Common myeloid progenitor, CD34-positive (primary cell): ENCODE measurements around the gene RGPD8.
"Not testable (repeated sequence)": the region's sequence is repeated elsewhere in the genome, so short reads cannot be mapped to it uniquely, and the experiment has no call there.

Source experiments
- CTCF ChIA-PET: fragments of 350-600 bp; sonication (Branson Sonifier 250); formaldehyde crosslinking; loops from one replicate; lab custom pipeline; 2021; ENCODE audit warnings: antibody characterized with exemption; lab: Charles Lee
- POLR2A ChIA-PET: fragments of 350-600 bp; sonication (Branson Sonifier 250); formaldehyde crosslinking; loops from one replicate; lab custom pipeline; 2021; ENCODE audit warnings: antibody characterized with exemption; lab: Charles Lee
- DNase-seq, 3 donors: peaks; one replicate each; pipeline versions ENCODE4 v3.0.0 to v3.0.0-alpha.2; 2013
- H3K27ac ChIP-seq, 2 experiments: 1 replicate in 1 of 2; 2 replicates in 1 of 2; pipeline ENCODE4 v1.7.0; 2013; ENCODE audit warnings: inconsistent platforms in 2 of 2, low read length in 2 of 2, mild to moderate bottlenecking in 2 of 2, low read depth in 1 of 2, moderate library complexity in 1 of 2; ENCODE audit not compliant: severe bottlenecking in 2 of 2, insufficient read depth in 1 of 2, poor library complexity in 1 of 2
- H3K27me3 ChIP-seq, 5 experiments: replicated peaks in 2 of 5; 1 replicate in 3 of 5; 2 replicates in 2 of 5; pipeline versions ENCODE4 v1.6.1 to v1.7.0; 2013; ENCODE audit warnings: low read length in 4 of 5, mild to moderate bottlenecking in 2 of 5, moderate library complexity in 2 of 5, inconsistent platforms in 1 of 5; ENCODE audit not compliant: insufficient read depth in 5 of 5, control insufficient read depth in 4 of 5
- H3K36me3 ChIP-seq, 4 experiments: 1 replicate in 2 of 4; 2 replicates in 2 of 4; pipeline versions ENCODE4 v1.6.1 to v1.7.0; 2013; ENCODE audit warnings: low read length in 3 of 4, control low read depth in 1 of 4, mild to moderate bottlenecking in 1 of 4; ENCODE audit not compliant: control insufficient read depth in 4 of 4, insufficient read depth in 4 of 4
- H3K4me1 ChIP-seq, 4 experiments: 1 replicate in 3 of 4; 2 replicates in 1 of 4; pipeline versions ENCODE4 v1.6.1 to v1.7.1; 2013; ENCODE audit warnings: low read length in 3 of 4, mild to moderate bottlenecking in 3 of 4, control low read depth in 1 of 4, inconsistent platforms in 1 of 4, moderate library complexity in 1 of 4; ENCODE audit not compliant: control insufficient read depth in 4 of 4, insufficient read depth in 4 of 4; ENCODE audit errors: control extremely low read depth in 1 of 4
- H3K4me3 ChIP-seq, 7 experiments: 1 replicate in 4 of 7; 2 replicates in 3 of 7; pipeline versions ENCODE4 v1.5.1 to v1.7.0; 2013; ENCODE audit warnings: mild to moderate bottlenecking in 7 of 7, low read length in 6 of 7, moderate library complexity in 6 of 7, inconsistent platforms in 2 of 7, low read depth in 2 of 7, control low read depth in 1 of 7; ENCODE audit not compliant: insufficient read depth in 4 of 7, control insufficient read depth in 1 of 7; ENCODE audit errors: extremely low read depth in 1 of 7
- H3K9me3 ChIP-seq, 5 experiments: 1 replicate in 4 of 5; 2 replicates in 1 of 5; pipeline versions ENCODE4 v1.6.1 to v1.7.1; 2013; ENCODE audit warnings: low read length in 4 of 5, mild to moderate bottlenecking in 2 of 5, inconsistent platforms in 1 of 5, low read depth in 1 of 5, moderate library complexity in 1 of 5; ENCODE audit not compliant: control insufficient read depth in 4 of 5, insufficient read depth in 2 of 5; ENCODE audit errors: control extremely low read depth in 1 of 5
- WGBS: methylation state at CpG from one replicate; pipeline ENCODE4 v1.1.5; 2013; ENCODE audit not compliant: insufficient coverage; 5-methylcytosine and 5-hydroxymethylcytosine counted together

Gene RGPD8

GRCh38 chr2:112424553-112424952 lies 8.9 kb downstream of the RGPD8 start:
- H3K36me3 ChIP-seq, H3K27me3 ChIP-seq, CTCF ChIA-PET, DNase-seq, H3K27ac ChIP-seq, POLR2A ChIA-PET, H3K4me3 ChIP-seq, H3K4me1 ChIP-seq, H3K9me3 ChIP-seq: not testable (repeated sequence)
- WGBS: no CpG with 5 or more reads among the region's 3 CpGs

GRCh38 chr2:112416860-112417259 lies 16.6 kb downstream of the RGPD8 start:
- WGBS: no CpG with 5 or more reads among the region's 3 CpGs
- not testable (repeated sequence) for H3K36me3 ChIP-seq

GRCh38 chr2:112360055-112360454 lies 73.4 kb downstream of the RGPD8 start:
- DNase-seq, H3K4me1 ChIP-seq, H3K27ac ChIP-seq, POLR2A ChIA-PET, H3K9me3 ChIP-seq, H3K27me3 ChIP-seq, CTCF ChIA-PET, H3K4me3 ChIP-seq, H3K36me3 ChIP-seq: not testable (repeated sequence)
- 92% methylated on average over 5 of the region's 7 CpGs for WGBS

More at GRCh38 chr2:112416860-112417259, 16.6 kb downstream of the RGPD8 start:
- H3K27me3 ChIP-seq, POLR2A ChIA-PET, H3K9me3 ChIP-seq, CTCF ChIA-PET, H3K4me1 ChIP-seq, H3K27ac ChIP-seq, H3K4me3 ChIP-seq, DNase-seq: not testable (repeated sequence)

DNA sequence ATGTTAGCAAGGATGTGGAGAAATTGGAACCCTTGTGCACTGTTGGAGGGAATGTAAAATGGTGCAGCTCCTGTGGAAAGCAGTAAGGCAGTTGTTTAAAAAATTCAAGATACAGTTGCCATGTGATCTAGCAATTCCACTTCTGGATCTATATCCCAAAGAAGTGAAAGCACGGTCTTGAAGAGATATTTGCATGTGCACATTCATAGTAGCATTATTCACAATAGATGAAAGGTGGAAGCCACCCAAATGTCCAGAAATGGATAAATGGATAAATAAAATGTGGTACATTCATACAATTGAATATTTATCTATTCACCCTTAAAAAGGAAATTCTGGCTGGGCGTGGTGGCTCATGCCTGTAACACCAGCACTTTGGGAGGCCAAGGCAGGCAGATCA lies 79.1 kb downstream of the RGPD8 start:
- DNase-seq, POLR2A ChIA-PET, H3K9me3 ChIP-seq, H3K4me1 ChIP-seq, H3K4me3 ChIP-seq, H3K27me3 ChIP-seq, H3K36me3 ChIP-seq, CTCF ChIA-PET, H3K27ac ChIP-seq: not testable (repeated sequence)
- no CpG with 5 or more reads among the region's 2 CpGs for WGBS

DNA sequence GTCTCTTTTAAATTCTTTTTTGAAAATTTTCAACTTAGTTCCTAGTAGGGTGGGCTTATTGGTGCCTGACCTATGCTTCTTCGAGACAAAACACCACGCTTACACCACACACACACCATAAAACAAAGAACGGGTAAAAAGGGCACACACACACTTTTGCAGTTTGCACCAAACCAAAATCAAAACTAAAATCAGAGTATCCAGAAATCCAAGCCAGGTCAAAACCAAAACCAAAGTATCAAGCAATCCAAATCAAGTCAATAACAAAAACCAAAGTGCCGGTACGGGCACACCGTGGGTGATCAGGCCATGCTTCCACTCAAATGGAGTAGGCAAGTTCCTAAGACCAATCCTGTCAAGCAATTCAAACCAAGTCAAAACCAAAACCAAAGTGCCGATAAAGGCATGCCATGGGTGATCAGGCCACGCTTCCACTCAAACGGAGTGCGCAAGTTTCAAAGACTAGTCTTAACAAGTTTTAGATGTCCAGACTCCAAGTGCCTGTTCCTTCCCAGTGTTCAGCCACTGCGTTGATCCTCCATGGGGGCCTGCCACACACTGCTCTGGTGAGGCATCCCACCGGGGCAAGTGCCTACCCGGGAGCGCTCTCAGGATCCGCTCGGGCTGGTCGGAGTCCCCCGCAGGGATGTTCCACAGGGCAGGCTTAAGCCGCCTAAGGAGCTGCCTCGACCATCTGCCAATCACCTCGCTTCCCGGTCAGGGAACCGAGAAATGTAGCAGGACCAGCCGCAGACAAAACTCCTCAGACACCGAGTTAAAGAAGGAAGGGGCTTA lies 80.4 kb downstream of the RGPD8 start:
- POLR2A ChIA-PET, H3K4me1 ChIP-seq, H3K9me3 ChIP-seq, DNase-seq, H3K27me3 ChIP-seq, H3K27ac ChIP-seq, H3K4me3 ChIP-seq, CTCF ChIA-PET, H3K36me3 ChIP-seq: not testable (repeated sequence)
- 100% methylated on average over 2 of the region's 25 CpGs for WGBS

DNA sequence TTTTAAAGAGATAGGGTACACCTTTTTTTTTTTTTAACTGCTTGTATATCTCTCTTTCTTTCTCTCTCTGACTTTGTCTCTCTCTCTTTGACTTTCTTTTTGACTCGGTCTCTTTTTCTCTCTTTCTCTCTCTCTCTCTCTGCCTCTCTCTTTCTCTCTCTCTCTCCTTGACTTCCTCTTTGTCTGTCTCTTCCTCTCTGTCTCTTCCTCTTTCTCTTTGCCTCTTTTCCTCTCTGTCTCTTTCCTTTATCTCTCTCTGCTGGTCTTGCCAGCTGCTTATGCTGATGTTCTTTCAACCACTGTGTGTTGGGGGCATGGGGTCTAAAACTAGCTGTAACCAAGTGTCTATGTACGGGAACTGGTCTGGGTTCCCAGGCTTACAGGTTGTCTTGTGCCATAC lies 81.2 kb downstream of the RGPD8 start:
- H3K4me3 ChIP-seq, H3K36me3 ChIP-seq, CTCF ChIA-PET, H3K4me1 ChIP-seq, H3K27ac ChIP-seq, POLR2A ChIA-PET, H3K9me3 ChIP-seq, H3K27me3 ChIP-seq: not testable (repeated sequence)
- peak in 1 of 3 donors; percentile 5 for DNase-seq
- WGBS: 70% methylated on average over 2 of the region's 2 CpGs

DNA sequence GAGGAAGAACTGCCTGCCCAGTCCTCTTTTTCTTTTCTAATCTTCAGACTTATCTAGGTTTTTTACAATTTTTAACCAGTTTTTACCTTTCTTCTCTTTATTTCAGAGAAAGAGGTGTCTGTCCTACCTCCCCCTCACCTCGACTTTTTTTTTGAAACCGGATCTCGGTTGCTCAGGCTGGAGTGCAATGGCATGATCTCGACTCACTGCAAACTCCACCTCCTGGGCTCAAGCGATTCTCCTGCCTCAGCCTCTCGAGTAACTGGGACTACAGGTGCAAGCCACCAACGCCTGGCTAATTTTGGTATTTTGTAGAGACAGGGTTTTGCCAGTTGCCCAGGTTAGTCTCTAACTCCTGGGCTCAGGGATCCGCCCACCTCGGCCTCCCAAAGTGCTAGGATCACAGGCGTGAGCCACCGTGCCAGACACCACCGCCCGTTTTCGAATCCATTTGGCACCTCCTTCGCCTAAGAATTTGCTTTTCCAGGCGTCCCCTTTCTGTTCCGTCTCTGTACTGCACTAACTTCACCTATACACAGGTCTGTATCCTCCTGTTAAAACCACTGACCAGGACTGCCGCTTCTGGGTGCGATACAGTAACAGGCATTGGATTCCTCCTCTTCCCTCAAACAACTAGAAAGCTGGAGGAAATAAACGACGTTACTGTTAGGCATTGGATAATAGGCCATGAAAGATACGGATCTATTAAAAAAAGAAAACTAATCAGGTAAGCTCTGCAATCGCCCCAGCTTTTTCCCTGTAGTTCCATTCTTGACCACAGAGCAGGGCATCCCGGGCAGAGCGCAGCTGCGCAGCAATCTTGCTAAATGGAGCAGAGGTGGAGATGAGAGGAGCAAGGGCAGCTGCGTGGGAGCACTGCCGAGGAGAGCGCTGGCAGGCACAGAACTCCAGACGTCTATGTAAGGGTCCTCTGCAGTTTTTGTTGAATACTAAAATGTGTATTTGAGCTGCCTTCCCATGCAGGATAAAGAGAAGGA lies 88.1 kb downstream of the RGPD8 start:
- Histone ChIP-seq H3K4me3 (no peak overlapping the region), H3K36me3 (peaks cover 0 to 3% (median 0%) of the 10 kb centered on the region in 4 experiments), H3K27ac (no peak overlapping the region), H3K9me3 (no peaks in the 10 kb centered on the region), H3K27me3 (no peaks in the 10 kb centered on the region), H3K4me1 (no peaks in the 10 kb centered on the region)
- 94% methylated on average over 26 of the region's 30 CpGs for WGBS
- ChIA-PET POLR2A (no interaction called here), CTCF (no interaction called here)
- DNase-seq: no peak
